GM18511 (cell line): Measurements from ENCODE around the gene CYP4F22.
"Not testable (repeated sequence)": the region's sequence is repeated elsewhere in the genome, so short reads cannot be mapped to it uniquely, and the experiment has no call there.

Source experiments
- ATAC-seq: cut with Tn5 transposase; IDR thresholded peaks from one replicate; pipeline ENCODE4 v1.9.1; 2021; ENCODE audit warnings: mild to moderate bottlenecking, moderate library complexity; ENCODE audit not compliant: unreplicated experiment

Gene CYP4F22

GRCh38 chr19:15508035-15508710 lies at the start of gene CYP4F22:
CYP4F22 (plus strand) TSS chr19:15508525; CDS start chr19:15525337, 16,812 bp downstream.
- ATAC-seq, result no peak

- no peak for ATAC-seq
These were observed 46.6 kb upstream of the CYP4F22 start for GRCh38 chr19:15461694-15462093.

GRCh38 chr19:15463861-15464371 lies 44.4 kb upstream of the CYP4F22 start:
- peak; percentile 46 for ATAC-seq

- ATAC-seq, result peak; percentile 71
These were observed 43.6 kb upstream of the CYP4F22 start, which contains the start of gene RASAL3 for GRCh38 chr19:15464394-15465385. RASAL3 (minus strand) TSS chr19:15464544; CDS start chr19:15464358, 186 bp downstream.

GRCh38 chr19:15466851-15467733 lies 41.2 kb upstream of the CYP4F22 start:
- ATAC-seq, result peak; percentile 60

GRCh38 chr19:15467734-15468214 lies 40.6 kb upstream of the CYP4F22 start:
- ATAC-seq, result no peak

- ATAC-seq, result no peak
These were observed 39.4 kb upstream of the CYP4F22 start for GRCh38 chr19:15468675-15469512.

- ATAC-seq, result no peak
These were observed 38.6 kb upstream of the CYP4F22 start for GRCh38 chr19:15469513-15470297.

- ATAC-seq, result no peak
These were observed 36.7 kb upstream of the CYP4F22 start for GRCh38 chr19:15471639-15472101.

GRCh38 chr19:15473821-15474220 lies 34.5 kb upstream of the CYP4F22 start:
- not testable (repeated sequence) for ATAC-seq

GRCh38 chr19:15475169-15475568 lies 33.2 kb upstream of the CYP4F22 start:
- no peak for ATAC-seq

- no peak for ATAC-seq
These were observed 32.7 kb upstream of the CYP4F22 start for GRCh38 chr19:15475611-15476010.

GRCh38 chr19:15476325-15476724 lies 32.0 kb upstream of the CYP4F22 start:
- ATAC-seq, result no peak

GRCh38 chr19:15479391-15480345 lies 28.7 kb upstream of the CYP4F22 start, which contains the start of gene PGLYRP2:
PGLYRP2 (minus strand) TSS chr19:15479501; CDS start chr19:15479371, 130 bp downstream.
- no peak for ATAC-seq

- ATAC-seq, result not testable (repeated sequence)
These were observed 27.3 kb upstream of the CYP4F22 start for GRCh38 chr19:15480996-15481395.

- not testable (repeated sequence) for ATAC-seq
These were observed 22.6 kb upstream of the CYP4F22 start for GRCh38 chr19:15485768-15486167.

GRCh38 chr19:15487038-15487437 lies 21.3 kb upstream of the CYP4F22 start:
- no peak for ATAC-seq
